ENCODE results near the gene CEP128.
A peak's percentile ranks its signal among the peaks of the same experiment; 100 is the strongest.
"Not testable (repeated sequence)": the region's sequence is repeated elsewhere in the genome, so short reads cannot be mapped to it uniquely, and the experiment has no call there.

The CEP128 gene

DNA sequence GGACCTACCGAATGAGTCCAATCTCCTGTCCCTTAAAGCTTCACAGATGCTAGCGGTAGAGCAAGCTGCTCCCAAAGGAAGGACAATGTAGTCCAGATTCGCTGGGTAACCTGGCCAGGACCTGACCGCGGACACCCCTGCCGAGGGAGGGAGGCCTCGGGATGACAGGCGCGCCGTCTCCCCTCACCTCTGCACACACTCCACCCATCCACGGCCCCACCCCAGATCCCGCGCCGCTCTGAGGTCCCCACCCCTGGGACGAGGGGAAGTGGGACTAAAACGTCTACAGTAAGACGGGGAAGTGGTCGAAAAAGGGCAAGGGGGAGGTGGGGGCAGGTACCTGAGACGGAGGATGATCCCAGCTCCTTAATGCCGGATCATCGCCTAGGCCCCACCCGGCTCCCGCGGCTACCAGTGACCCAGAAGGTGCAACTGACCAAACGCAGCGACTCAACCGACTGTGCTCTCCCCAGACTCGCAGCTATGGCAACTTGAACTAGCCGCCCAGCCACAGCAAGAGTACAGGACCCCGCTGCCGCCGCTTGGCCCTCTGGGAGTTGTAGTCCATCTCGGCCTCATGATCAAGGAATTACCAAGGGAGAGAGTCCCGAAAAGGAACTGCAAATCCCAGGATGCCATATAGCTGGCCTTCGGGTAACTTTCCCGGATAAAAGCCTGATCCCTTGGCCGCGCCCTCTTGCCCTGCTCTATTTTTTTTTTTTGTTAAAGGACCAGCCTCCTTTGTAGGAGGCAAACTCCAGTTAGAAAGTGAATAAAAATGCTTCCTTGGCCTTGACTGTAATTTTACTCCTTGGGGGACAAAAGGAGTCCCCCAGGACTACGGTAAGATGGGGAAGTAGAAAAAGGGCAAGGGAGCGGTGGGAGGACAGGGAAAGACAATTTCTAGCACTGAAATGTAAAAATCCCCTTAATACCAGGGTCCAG lies at the start of gene CEP128:
Gene CEP128, minus strand, starts transcription at position 498 of the 945 bp plus-strand sequence.
- peak; percentile 87 for DNase-seq

- no peak for DNase-seq
Observed at GRCh38 chr14:80988735-80989429, 47.3 kb upstream of the CEP128 start.

GRCh38 chr14:80988192-80988591 lies 46.7 kb upstream of the CEP128 start:
- DNase-seq: no peak

DNA sequence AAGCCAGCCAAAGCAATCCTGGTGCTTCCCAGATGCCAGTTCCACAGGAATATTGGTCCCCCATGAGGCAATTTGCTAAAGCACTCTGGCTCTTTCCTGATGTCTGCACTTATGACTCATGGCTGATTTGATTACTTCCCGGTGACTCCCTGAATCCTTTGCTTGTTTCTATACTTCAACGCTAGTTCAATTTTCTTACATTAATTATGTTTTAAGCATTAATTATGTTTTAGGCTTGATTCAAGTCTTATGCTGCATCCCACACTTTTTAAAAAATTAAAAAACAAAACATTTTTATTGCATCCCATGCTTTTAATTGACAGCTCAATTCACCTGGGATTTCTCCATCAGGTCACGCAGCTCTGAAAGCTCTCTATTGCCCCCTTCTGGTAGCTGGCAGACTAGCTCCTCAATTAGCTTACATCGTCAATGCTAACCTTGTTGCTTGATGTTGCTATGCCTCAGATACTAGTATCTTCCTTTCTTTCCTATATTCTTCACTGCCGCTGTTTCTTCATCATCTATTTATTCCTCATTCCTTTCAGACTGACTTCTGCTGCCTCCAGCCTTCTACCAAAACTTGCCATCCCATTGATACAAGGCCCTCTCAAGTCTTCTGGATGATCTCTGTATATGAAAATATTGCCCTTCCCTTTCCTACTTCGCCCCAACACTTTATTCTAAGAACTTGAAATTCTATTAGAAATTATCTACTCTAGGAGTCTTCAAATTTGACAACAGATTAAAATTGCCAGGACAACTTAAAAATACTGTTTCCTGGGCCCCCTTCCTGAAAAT lies 45.9 kb upstream of the CEP128 start:
- no peak for DNase-seq

- DNase-seq: no peak
Observed at GRCh38 chr14:80982711-80983110, 41.2 kb upstream of the CEP128 start.

GRCh38 chr14:80981673-80982072 lies 40.1 kb upstream of the CEP128 start:
- no peak for DNase-seq

DNA sequence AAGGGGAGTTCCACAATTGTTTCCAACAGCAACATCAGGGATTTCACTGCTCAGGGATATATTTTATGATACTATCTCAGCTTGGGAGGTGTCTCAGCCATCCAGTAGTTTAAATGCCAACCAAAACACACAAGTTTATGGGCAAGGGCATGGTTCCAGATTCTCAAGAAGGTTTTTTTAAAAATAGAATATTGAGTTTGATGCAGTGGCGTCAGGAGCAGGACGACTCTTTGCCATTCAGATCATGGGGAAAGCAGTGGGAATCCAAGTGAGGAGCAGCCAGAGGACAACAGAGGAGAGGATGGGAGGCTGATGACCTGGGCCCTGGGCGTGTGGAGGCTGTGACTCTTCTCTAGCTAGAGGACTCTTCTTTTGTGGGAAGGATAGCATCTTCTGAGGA lies 39.6 kb upstream of the CEP128 start:
- no peak for DNase-seq

- DNase-seq: no peak
Observed at GRCh38 chr14:80979951-80980350, 38.4 kb upstream of the CEP128 start.

DNA sequence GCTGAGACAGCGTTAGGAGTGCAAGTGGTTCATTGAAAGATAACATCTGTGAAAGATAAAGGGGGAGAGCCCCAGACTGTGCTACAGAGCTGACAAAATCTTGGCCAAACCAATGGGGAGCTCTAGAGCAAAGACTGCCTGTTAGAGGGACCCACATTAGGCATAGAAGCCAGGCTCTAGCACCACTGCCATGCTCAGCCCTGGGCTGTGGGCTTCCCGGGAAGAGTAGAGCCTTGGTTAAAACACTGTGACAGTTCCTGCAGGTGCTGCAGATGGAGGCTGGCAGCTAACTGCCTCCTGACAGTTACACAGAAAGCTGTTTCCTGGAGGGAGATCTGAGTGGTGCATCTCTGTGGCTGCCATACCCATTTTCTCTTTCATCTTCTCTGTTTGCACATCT lies 36.9 kb upstream of the CEP128 start:
- DNase-seq: no peak

DNA sequence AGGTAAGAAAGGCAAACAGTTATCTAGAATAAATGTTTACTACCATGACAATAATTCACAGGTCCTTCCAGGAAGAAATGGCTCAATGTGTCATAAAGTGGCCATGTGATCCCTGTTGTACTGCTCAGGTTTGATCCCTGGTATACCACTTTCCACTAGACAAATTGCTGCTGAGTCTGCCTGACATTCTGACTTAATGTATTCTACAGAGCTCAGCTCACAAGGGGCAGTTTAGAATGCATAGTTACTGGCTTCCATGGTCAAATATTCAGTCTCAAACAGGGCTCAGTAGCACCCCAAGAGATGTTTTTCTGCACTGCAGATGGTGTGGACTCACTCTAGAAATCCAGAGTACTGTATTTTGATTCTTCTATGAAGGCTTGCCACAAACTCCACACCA lies 35.7 kb upstream of the CEP128 start:
- DNase-seq: no peak

GRCh38 chr14:80974679-80975078 lies 33.1 kb upstream of the CEP128 start:
- no peak for DNase-seq

DNA sequence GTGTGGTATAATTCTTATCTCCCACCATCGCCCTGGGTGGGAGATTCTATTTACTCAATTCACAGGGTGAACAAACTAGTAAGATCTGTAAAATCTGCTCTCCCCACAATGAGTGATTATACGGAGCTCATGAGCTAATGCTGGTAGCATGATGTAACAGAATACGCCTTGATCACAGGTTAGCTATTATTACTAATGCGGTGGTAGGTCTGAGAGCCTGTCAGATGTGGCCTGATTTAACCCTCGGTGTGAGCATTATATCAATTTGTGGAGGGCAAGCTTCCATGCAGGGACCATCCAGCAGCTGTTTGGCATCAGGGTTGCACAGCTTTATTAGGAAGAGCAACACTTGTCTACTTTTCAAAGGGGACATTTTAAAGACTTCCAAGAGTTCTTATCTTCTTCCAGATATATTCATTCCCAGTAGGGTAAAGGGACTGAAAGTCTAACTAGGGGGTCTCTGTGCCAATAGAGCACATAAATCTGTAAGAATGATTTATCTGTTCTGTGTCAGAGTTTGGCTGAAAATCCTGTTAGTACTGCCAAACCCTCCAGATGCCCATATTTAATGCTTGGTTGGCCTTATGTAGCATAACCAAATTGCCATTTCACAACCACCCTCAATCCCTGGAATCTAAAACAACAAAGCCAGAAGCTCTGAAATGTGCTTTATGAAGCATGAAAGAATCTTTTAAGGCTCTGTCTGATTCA lies 32.5 kb upstream of the CEP128 start:
- no peak for DNase-seq

- DNase-seq: no peak
Observed at GRCh38 chr14:80965037-80965436, 23.5 kb upstream of the CEP128 start.

GRCh38 chr14:80959496-80959895 lies 18.0 kb upstream of the CEP128 start:
- no peak for DNase-seq

DNA sequence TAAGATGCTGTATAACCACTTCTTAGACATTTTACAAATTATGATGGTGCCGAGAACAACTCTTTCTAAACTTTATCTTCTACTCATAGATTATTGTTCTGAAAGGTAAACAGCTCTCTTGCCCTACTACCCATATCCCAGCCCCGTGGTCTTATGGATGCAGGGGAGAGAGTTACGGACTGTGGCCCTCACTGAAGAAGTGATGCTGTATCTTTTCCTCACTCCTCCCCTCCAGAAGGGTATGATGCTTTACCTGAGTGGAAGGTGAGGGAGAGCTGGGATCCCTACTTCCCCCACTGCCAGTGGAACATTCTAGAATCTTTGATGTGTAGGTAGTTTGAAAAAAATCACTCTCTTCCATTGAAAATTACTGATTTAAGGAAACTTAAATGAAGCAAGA lies 17.4 kb upstream of the CEP128 start:
- DNase-seq: no peak

- DNase-seq: no peak
Observed at GRCh38 chr14:80958226-80958625, 16.7 kb upstream of the CEP128 start.

DNA sequence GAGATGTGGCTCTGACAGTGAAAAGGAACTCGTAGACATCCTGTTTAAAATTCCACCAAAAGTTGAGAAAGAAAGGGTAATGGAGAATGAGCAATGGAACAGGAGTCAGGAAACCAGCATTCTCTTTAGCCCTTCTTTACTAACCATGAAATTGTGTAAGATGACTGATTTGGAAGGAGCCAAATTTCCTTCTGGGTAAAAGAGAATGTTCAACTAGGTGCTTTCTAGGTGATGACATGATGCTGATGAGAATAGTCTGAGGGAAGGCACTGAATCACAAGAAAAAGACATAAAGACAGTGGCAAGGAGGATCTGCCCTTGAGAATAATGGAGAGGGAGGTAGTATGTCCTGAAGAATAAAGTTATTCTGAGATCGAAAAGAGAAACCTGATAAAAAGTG lies 16.1 kb upstream of the CEP128 start:
- no peak for DNase-seq

DNA sequence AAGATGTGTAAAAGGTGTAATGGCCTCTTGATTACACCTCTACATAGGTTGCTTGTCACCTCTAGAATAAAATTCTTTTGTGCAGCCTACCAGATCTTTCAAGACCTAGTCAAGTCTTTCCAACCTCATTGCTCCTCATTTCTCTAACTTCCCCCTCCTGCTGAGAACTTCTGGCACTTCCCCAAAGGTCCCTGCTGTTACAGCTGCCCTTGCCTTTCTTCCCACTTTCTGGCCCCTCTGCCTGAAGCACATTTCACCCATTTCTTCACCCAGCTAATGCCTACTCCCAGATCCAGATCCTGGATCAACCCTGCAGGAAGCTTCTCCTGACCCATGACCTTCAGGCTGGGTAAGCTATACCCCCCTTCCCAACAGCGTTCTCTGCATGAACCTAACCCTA lies 15.4 kb upstream of the CEP128 start:
- no peak for DNase-seq

DNA sequence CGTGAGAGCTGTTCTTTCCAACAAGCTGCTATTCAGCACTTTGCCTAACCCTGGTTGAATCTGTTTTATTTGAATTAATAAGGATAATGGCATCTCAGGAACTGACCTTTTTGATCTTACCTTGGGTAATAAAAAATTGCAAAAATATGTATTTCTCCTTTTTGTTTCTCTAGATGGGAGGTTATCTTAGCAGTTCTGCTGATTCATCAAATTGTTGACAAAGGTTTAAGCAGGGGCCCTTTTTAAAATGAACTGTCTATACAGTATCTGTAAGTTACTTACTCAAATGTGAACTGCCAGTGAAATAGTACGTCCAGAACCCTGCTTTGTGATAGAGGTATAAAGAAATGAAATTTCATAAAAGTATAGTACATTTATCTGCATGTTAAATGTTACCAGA lies 14.6 kb upstream of the CEP128 start:
- DNase-seq: no peak

- DNase-seq: no peak
Observed at GRCh38 chr14:80955416-80955941, 13.9 kb upstream of the CEP128 start, which contains the start of gene TSHR. TSHR (plus strand) TSS chr14:80955621; CDS start chr14:80955681, 60 bp downstream.

DNA sequence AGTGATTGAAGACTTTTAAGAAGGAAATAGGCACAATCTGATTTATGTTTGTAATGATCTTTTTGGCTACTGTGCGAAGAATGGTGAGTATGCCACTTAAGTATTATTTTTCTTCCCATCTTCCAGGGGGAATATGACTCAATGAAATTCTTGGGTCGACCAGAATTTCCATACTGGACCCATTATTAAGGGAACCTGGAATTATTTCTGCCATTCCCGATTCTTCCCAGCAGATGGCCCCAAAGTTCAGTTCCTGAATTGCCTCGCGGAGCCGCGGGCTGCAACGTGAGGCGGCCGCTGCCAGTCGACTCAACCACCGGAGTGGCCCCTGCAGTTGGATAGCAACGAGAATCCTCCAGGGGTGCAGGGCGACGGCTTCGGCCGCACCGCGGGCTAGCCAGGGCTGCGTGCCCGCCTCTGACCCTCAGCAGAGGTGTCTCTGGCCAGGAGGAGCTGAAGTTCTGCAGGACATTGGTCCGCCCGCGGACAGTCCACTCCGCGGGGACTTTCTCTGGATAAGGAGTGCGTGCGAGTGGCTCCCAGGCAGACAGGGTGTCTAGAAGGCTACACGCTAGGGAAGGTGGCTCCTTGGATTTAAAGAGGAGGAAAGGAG lies 13.3 kb upstream of the CEP128 start:
- peak; percentile 62 for DNase-seq

DNA sequence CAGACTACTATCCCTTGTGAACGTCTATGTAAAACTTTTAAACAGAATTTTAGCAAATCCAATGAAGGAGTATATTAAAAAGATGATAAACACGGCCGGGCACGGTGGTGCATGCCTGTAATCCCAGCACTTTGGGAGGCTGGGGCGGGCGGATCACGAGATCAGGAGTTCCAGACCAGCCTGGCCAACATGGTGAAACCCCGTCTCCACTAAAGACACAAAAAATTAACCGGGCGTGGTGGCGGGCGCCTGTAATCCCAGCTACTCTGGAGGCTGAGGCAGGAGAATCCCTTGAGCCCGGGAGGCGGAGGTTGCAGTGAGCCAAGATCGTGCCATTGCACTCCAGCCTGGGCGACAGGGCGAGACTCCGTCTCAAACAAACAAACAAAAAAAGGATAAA lies 11.7 kb upstream of the CEP128 start:
- DNase-seq: not testable (repeated sequence)

Data from NCI-H510A (cell line).